ENCODE results near the gene EIF4G1.

GRCh38 chr3:184382326-184383032, 68.1 kb downstream of the EIF4G1 start:
- TF ChIP-seq CTCF (IDR thresholded peaks at IDR 0.05; ENCODE audit: low read depth, low read length) (no peak), POLR2A (IDR thresholded peaks at IDR 0.05; ENCODE audit: extremely low read depth, insufficient read length) (no peak), MYC (IDR thresholded peaks at IDR 0.05; ENCODE audit: low read depth, low read length) (no peak), MAX (IDR thresholded peaks at IDR 0.05; ENCODE audit: low read depth, low read length) (no peak)
